Lower leg skin (tissue), 4 donors: Measurements from ENCODE around the gene EEFSEC. TPM values are rescaled to one million over a fixed set of nuclear protein-coding genes. Genes with fewer than 3 reads are reported as not detected.

Source experiments
- DNase-seq, 2 donors: peaks; one replicate each; pipeline ENCODE4 v3.0.0-alpha.2; 2019; ENCODE audit warnings: low spot score in 2 of 2
- H3K4me3 ChIP-seq: fragments of 200-600 bp; sonication (generic); 2 replicates; pipeline ENCODE4 v1.5.1; 2017; ENCODE audit warnings: mild to moderate bottlenecking, low read depth; ENCODE audit not compliant: poor library complexity, severe bottlenecking
- CTCF ChIP-seq, 3 donors: fragments of 450-650 bp; IDR thresholded peaks; one replicate each; pipeline ENCODE4 v1.5.1; 2016; ENCODE audit warnings: antibody characterized with exemption in 3 of 3, mild to moderate bottlenecking in 3 of 3, moderate library complexity in 2 of 3
- POLR2A ChIP-seq, 2 donors: fragments of 450-650 bp; IDR thresholded peaks; one replicate each; pipeline ENCODE4 v1.6.1; 2016 to 2017; ENCODE audit warnings: antibody characterized with exemption in 2 of 2, mild to moderate bottlenecking in 1 of 2, moderate library complexity in 1 of 2
- WGBS, 2 donors: methylation state at CpG; one replicate each; pipeline ENCODE4 v1.1.5; 2018; 5-methylcytosine and 5-hydroxymethylcytosine counted together
- intact Hi-C: fragments of 100-400 bp; cut with DNase I; formaldehyde crosslinking; loops from one replicate; pipeline ENCODE4 v1.15.0; 2023; ENCODE audit warnings: low total_unique reads
- total RNA-seq, 4 donors: library from RNA; depleted of rRNA; stranded (reverse); fragments of >200 nt; gene quantifications; one replicate each; pipeline ENCODE4 v1.1.0, GENCODE V29; 2016

EEFSEC gene
- total RNA-seq, 4 donors from 2014 or later, result 16.3 to 28.6 (median 16.8) TPM

GRCh38 chr3:128404276-128405068 lies 251.2 kb downstream of the EEFSEC start:
- no peak overlapping the region for H3K4me3 ChIP-seq
- no peak for TF ChIP-seq POLR2A (IDR thresholded peaks at IDR 0.05)
- TF ChIP-seq CTCF (IDR thresholded peaks at IDR 0.05), result no peak
- WGBS, 2 donors, result 82 to 84% methylated on average over 18 to 21 of the region's 23 CpGs
- intact Hi-C loops, result no loop called here
- no peak for DNase-seq

- DNase-seq, result no peak
- no peak for TF ChIP-seq POLR2A (IDR thresholded peaks at IDR 0.05)
- no peak for TF ChIP-seq CTCF (IDR thresholded peaks at IDR 0.05)
- intact Hi-C loops, result no loop called here
- WGBS, 2 donors, result 90 to 95% methylated on average over 7 to 8 of the region's 8 CpGs
- H3K4me3 ChIP-seq, result no peak overlapping the region
Observed at GRCh38 chr3:128405554-128406277, 252.4 kb downstream of the EEFSEC start.

GRCh38 chr3:128407247-128407646 lies 254.0 kb downstream of the EEFSEC start:
- TF ChIP-seq CTCF (IDR thresholded peaks at IDR 0.05) (no peak), POLR2A (IDR thresholded peaks at IDR 0.05) (no peak)
- DNase-seq, result no peak
- WGBS, 2 donors, result 77 to 88% methylated on average over 7 of the region's 7 CpGs
- no peak overlapping the region for H3K4me3 ChIP-seq
- intact Hi-C loops, result no loop called here

- no peak overlapping the region for H3K4me3 ChIP-seq
- intact Hi-C loops, result no loop called here
- 87 to 92% methylated on average over 19 of the region's 19 CpGs for WGBS, 2 donors
- DNase-seq, result no peak
- TF ChIP-seq CTCF (IDR thresholded peaks at IDR 0.05) (no peak), POLR2A (IDR thresholded peaks at IDR 0.05) (no peak)
Observed at GRCh38 chr3:128408012-128408692, 254.9 kb downstream of the EEFSEC start.

GRCh38 chr3:128408693-128409623 lies 255.7 kb downstream of the EEFSEC start:
- DNase-seq, result no peak
- intact Hi-C loops, result no loop called here
- no peak overlapping the region for H3K4me3 ChIP-seq
- TF ChIP-seq POLR2A (IDR thresholded peaks at IDR 0.05) (no peak), CTCF (IDR thresholded peaks at IDR 0.05) (no peak)
- WGBS, 2 donors, result 58 to 61% methylated on average over 15 to 16 of the region's 16 CpGs
